GM12878 (cell line): Measurements from ENCODE around the gene SYDE2. TPM values are rescaled to one million over a fixed set of nuclear protein-coding genes. Genes with fewer than 3 reads are reported as not detected.

ENCODE experiments used
- ATAC-seq: fragments of 200-7000 bp; cut with Tn5 transposase; 3 replicates; pipeline ENCODE4 v1.9.1; 2020; ENCODE audit warnings: mild to moderate bottlenecking, moderate library complexity
- BruUV-seq: library from RNA; stranded (reverse); fragments of 400-500 nt; replicated peaks from 2 replicates; lab custom pipeline; 2021; lab: Mats Ljungman, UMichigan
- CTCF ChIA-PET: fragments of 300-600 bp; sonication (Branson Sonifier 250); formaldehyde crosslinking; extraction: SDS; loops from one replicate; lab custom pipeline; 2021; ENCODE audit warnings: inconsistent platforms; lab: Yijun Ruan, JAX
- POLR2A ChIA-PET: fragments of 350-600 bp; formaldehyde crosslinking; extraction: SDS; loops from one replicate; lab custom pipeline; 2021; ENCODE audit warnings: inconsistent platforms; lab: Charles Lee
- RAD21 ChIA-PET: fragments of 300-600 bp; sonication (Branson Sonifier 250); formaldehyde crosslinking; loops from one replicate; lab custom pipeline; 2023; ENCODE audit warnings: antibody characterized with exemption; ENCODE audit not compliant: unreplicated experiment; lab: Charles Lee
- SMC1A ChIA-PET: fragments of 300-600 bp; sonication (Branson Sonifier 250); formaldehyde crosslinking; loops from one replicate; lab custom pipeline; 2023; ENCODE audit not compliant: unreplicated experiment, uncharacterized antibody; lab: Charles Lee
- DNase-seq: peaks from one replicate; pipeline ENCODE4 v3.0.0-alpha.2; 2011; ENCODE audit warnings: low read depth, low spot score
- FAIRE-seq: peaks from 3 replicates; lab custom pipeline; 2011; peaks lifted over from hg19 to GRCh38; lab: Jason Lieb, UNC
- H2AFZ ChIP-seq: 2 replicates; pipeline ENCODE4 v1.6.0; 2011; ENCODE audit warnings: low read depth, low read length, control low read depth; ENCODE audit not compliant: control insufficient read depth
- H3K27ac ChIP-seq: 2 replicates; pipeline ENCODE4 v1.5.1; 2011; ENCODE audit warnings: control low read depth; ENCODE audit not compliant: control insufficient read depth, insufficient read depth
- H3K27me3 ChIP-seq, 2 experiments: replicated peaks in 1 of 2; 2 replicates each; pipeline versions ENCODE4 v1.6.0 to v1.6.1; 2011; ENCODE audit warnings: low read length in 1 of 2; ENCODE audit not compliant: control insufficient read depth in 2 of 2, insufficient read depth in 2 of 2
- H3K36me3 ChIP-seq, 2 experiments: 2 replicates each; pipeline ENCODE4 v1.5.1; 2011; ENCODE audit warnings: low read length in 1 of 2; ENCODE audit not compliant: control insufficient read depth in 2 of 2, insufficient read depth in 2 of 2
- H3K4me1 ChIP-seq: 2 replicates; pipeline ENCODE4 v1.6.1; 2011; ENCODE audit warnings: mild to moderate bottlenecking, low read length, moderate library complexity, mixed read lengths; ENCODE audit not compliant: control insufficient read depth, insufficient read depth
- H3K4me2 ChIP-seq: 2 replicates; pipeline ENCODE4 v1.6.0; 2011; ENCODE audit warnings: control low read depth; ENCODE audit not compliant: control insufficient read depth, insufficient read depth
- H3K4me3 ChIP-seq: fragments of 200-600 bp; sonication (generic); 2 replicates; pipeline ENCODE4 v1.5.1; 2016
- H3K79me2 ChIP-seq: 2 replicates; pipeline ENCODE4 v1.6.0; 2011; ENCODE audit warnings: low read length; ENCODE audit not compliant: control insufficient read depth, insufficient read depth
- H3K9ac ChIP-seq: 2 replicates; pipeline ENCODE4 v1.8.0; 2011; ENCODE audit warnings: low read length, control low read depth, mixed read lengths; ENCODE audit not compliant: control insufficient read depth, insufficient read depth
- H3K9me3 ChIP-seq: replicated peaks from 3 replicates; pipeline ENCODE4 v1.5.1; 2011; ENCODE audit warnings: mild to moderate bottlenecking, low read length; ENCODE audit not compliant: control insufficient read depth, insufficient read depth
- H4K20me1 ChIP-seq: 2 replicates; pipeline ENCODE4 v1.6.0; 2011; ENCODE audit not compliant: control insufficient read depth, insufficient read depth
- BCL11A ChIP-seq: IDR thresholded peaks from 2 replicates; pipeline ENCODE4 v1.6.1; 2011; ENCODE audit warnings: low read depth, low read length
- CBFB ChIP-seq: IDR thresholded peaks from 2 replicates; pipeline ENCODE4 v1.6.1; 2016; ENCODE audit warnings: antibody characterized with exemption, low read depth
- CHD2 ChIP-seq: IDR thresholded peaks from 2 replicates; pipeline ENCODE4 v1.6.1; 2011; ENCODE audit warnings: low read depth, low read length, improper control_type of control experiment, borderline replicate concordance
- E2F8 ChIP-seq: fragments of 450-650 bp; IDR thresholded peaks from 2 replicates; pipeline ENCODE4 v1.6.1; 2018; ENCODE audit warnings: mild to moderate bottlenecking, low read depth, moderate library complexity; ENCODE audit not compliant: partially characterized antibody
- FOXM1 ChIP-seq: IDR thresholded peaks from 2 replicates; pipeline ENCODE4 v1.6.1; 2012; ENCODE audit warnings: low read depth, mild to moderate bottlenecking, inconsistent platforms, low read length, moderate library complexity
- IRF4 ChIP-seq: IDR thresholded peaks from 2 replicates; pipeline ENCODE4 v1.6.1; 2011; ENCODE audit warnings: low read depth, low read length
- JUND ChIP-seq: IDR thresholded peaks from 2 replicates; pipeline ENCODE4 v1.6.1; 2012; ENCODE audit warnings: low read depth, mild to moderate bottlenecking, low read length, improper control_type of control experiment, moderate library complexity
- KDM1A ChIP-seq: fragments of 200-600 bp; sonication (generic); IDR thresholded peaks from 2 replicates; pipeline ENCODE4 v1.6.1; 2016; ENCODE audit warnings: borderline replicate concordance
- MEF2B ChIP-seq: fragments of 450-650 bp; IDR thresholded peaks from 2 replicates; pipeline ENCODE4 v1.6.1; 2018; ENCODE audit warnings: mild to moderate bottlenecking, moderate library complexity; ENCODE audit not compliant: partially characterized antibody, poor library complexity, severe bottlenecking
- NFIC ChIP-seq: IDR thresholded peaks from 2 replicates; pipeline ENCODE4 v1.6.1; 2012; ENCODE audit warnings: low read depth, mild to moderate bottlenecking, inconsistent platforms, low read length, moderate library complexity
- NR2F1 ChIP-seq: fragments of 450-650 bp; conservative IDR thresholded peaks from 2 replicates; pipeline ENCODE4 v1.6.1; 2017; ENCODE audit warnings: mild to moderate bottlenecking
- PAX8 ChIP-seq: fragments of 450-650 bp; IDR thresholded peaks from 2 replicates; pipeline ENCODE4 v1.6.1; 2017; ENCODE audit warnings: mild to moderate bottlenecking, moderate library complexity
- RFX5 ChIP-seq: IDR thresholded peaks from 2 replicates; pipeline ENCODE4 v1.6.1; 2011; ENCODE audit warnings: low read depth, low read length, improper control_type of control experiment
- SMARCA5 ChIP-seq: fragments of 450-650 bp; IDR thresholded peaks from 2 replicates; pipeline ENCODE4 v1.6.1; 2017; ENCODE audit warnings: mild to moderate bottlenecking
- TBL1XR1 ChIP-seq: IDR thresholded peaks from 2 replicates; pipeline ENCODE4 v1.6.1; 2012; ENCODE audit warnings: low read depth, low read length, improper control_type of control experiment
- ZBED1 ChIP-seq: IDR thresholded peaks from 2 replicates; pipeline ENCODE4 v1.6.1; 2016; ENCODE audit warnings: borderline replicate concordance
- ZNF622 ChIP-seq: fragments of 450-650 bp; IDR thresholded peaks from 2 replicates; pipeline ENCODE4 v1.6.1; 2017; ENCODE audit warnings: mild to moderate bottlenecking, inconsistent platforms
- WGBS: methylation state at CpG from one replicate; pipeline ENCODE4 v1.1.6; 2016; ENCODE audit warnings: low lambda C conversion rate; ENCODE audit not compliant: insufficient replicate concordance, insufficient coverage; ENCODE audit errors: missing lambda C conversion rate; 5-methylcytosine and 5-hydroxymethylcytosine counted together
- in situ Hi-C: fragments of 300-500 bp; cut with MboI; formaldehyde crosslinking; loops from 9 replicates; pipeline ENCODE4 v1.14.3; 2018; ENCODE audit warnings: mixed read lengths
- intact Hi-C: fragments of 100-400 bp; cut with micrococcal nuclease; formaldehyde crosslinking; loops from one replicate; pipeline ENCODE4 v1.14.2; 2022; ENCODE audit not compliant: unreplicated experiment
- polyA plus RNA-seq, 11 experiments: library from polyadenylated mRNA; depleted of rRNA in 4 of 11; unstranded in 6 of 11; stranded (reverse) in 5 of 11; fragments of >200 nt; fragmentation: Nextera tagmentation in 4 of 11; fragmentation: Illumina TruSeq in 1 of 11; extraction: Ambion mirVana in 4 of 11; extraction: Trizol in 1 of 11; gene quantifications; 1 replicate in 1 of 11; 2 replicates in 10 of 11; pipeline versions ENCODE4 v1.2.1 to v1.2.3, GENCODE V29; 2011 to 2016; ENCODE audit warnings: inconsistent platforms in 2 of 11, missing spikeins in 2 of 11, low read depth in 1 of 11
- total RNA-seq, 4 experiments: library from RNA; depleted of rRNA in 3 of 4; stranded (reverse); fragments of >200 nt in 3 of 4; fragmentation: Illumina TruSeq in 1 of 4; extraction: Trizol in 1 of 4; gene quantifications; 2 replicates each; pipeline versions ENCODE4 v1.2.1 to v1.2.3, GENCODE V29; 2013 to 2021

Gene SYDE2
- total and polyA plus RNA-seq, 10 of the 15 experiments (the other 5 are each of a cell fraction or from before 2014, with no cell fraction given): 0.37 to 4.1 (median 1.8) TPM; not detected in 1

- TF ChIP-seq E2F8 (no peak), MEF2B (no peak), ZNF622 (no peak), TBL1XR1 (no peak), NFIC (no peak), IRF4 (no peak), BCL11A (no peak), JUND (no peak)
These were observed 22.4 kb downstream of the SYDE2 start (continued) for GRCh38 chr1:85178396-85178795.

GRCh38 chr1:85174503-85174902 is 26.3 kb downstream of the SYDE2 start:
- POLR2A ChIA-PET: no interaction called here

More at GRCh38 chr1:85174503-85174902, 26.3 kb downstream of the SYDE2 start:
- Histone ChIP-seq H3K27me3 (no peaks in the 10 kb centered on the region), H3K9ac (no peak overlapping the region), H3K9me3 (no peaks in the 10 kb centered on the region), H3K4me1 (no peaks in the 10 kb centered on the region), H3K36me3 (no peaks in the 10 kb centered on the region), H3K79me2 (no peaks in the 10 kb centered on the region), H3K4me3 (no peak overlapping the region), H3K27ac (no peak overlapping the region), H4K20me1 (no peaks in the 10 kb centered on the region), H2AFZ (no peak overlapping the region), H3K4me2 (no peak overlapping the region)
- FAIRE-seq (no peak), ATAC-seq (no peak), DNase-seq (no peak)
- 32% methylated on average over 1 of the region's 1 CpG for WGBS
- TF ChIP-seq RFX5 (no peak), NR2F1 (no peak), ZBED1 (no peak), SMARCA5 (no peak), FOXM1 (no peak), CBFB (no peak), PAX8 (no peak), CHD2 (no peak), KDM1A (no peak)
- in situ Hi-C loops (no loop called here), intact Hi-C loops (no loop called here)
- SMC1A ChIA-PET: no interaction called here
- BruUV-seq: no TSS peak
- CTCF ChIA-PET: interaction anchor here (1.3 kb wide), 1 partner anchor 1268 kb away, joined by 3 read pairs; no protein-coding TSS in a partner anchor
- RAD21 ChIA-PET: no interaction called here
